ENCODE data around the gene SORCS1. TPM values are rescaled to one million over a fixed set of nuclear protein-coding genes. Genes with fewer than 3 reads are reported as not detected.
A peak's percentile ranks its signal among the peaks of the same experiment; 100 is the strongest.

SORCS1 gene
- total and polyA plus RNA-seq, 2 donors from 2014 or later: 0.76 to 2.4 TPM

GRCh38 chr10:106727170-106727569, 437.3 kb downstream of the SORCS1 start:
- Histone ChIP-seq H3K27me3 (ENCODE audit: control insufficient read depth, insufficient read depth, low read length) (no peaks in the 10 kb centered on the region), H3K9ac (ENCODE audit: low read length in 3 of 3) (no peak overlapping the region), H3K4me1 (ENCODE audit: control insufficient read depth in 2 of 3, insufficient read depth in 2 of 3, low read depth in 1 of 3, low read length in 3 of 3) (no peaks in the 10 kb centered on the region), H3K27ac (ENCODE audit: low read depth in 2 of 2, low read length in 2 of 2) (no peak overlapping the region), H3K4me3 (ENCODE audit: low read length in 3 of 3) (no peak overlapping the region), H3K36me3 (ENCODE audit: control insufficient read depth in 2 of 3, insufficient read depth in 3 of 3, low read length in 3 of 3) (no peaks in the 10 kb centered on the region), H3K9me3 (ENCODE audit: control insufficient read depth in 2 of 3, insufficient read depth in 1 of 3, low read length in 3 of 3) (no peaks in the 10 kb centered on the region)
- DNase-seq (no peak), FAIRE-seq (no peak)
- TF ChIP-seq, protein P1, sequence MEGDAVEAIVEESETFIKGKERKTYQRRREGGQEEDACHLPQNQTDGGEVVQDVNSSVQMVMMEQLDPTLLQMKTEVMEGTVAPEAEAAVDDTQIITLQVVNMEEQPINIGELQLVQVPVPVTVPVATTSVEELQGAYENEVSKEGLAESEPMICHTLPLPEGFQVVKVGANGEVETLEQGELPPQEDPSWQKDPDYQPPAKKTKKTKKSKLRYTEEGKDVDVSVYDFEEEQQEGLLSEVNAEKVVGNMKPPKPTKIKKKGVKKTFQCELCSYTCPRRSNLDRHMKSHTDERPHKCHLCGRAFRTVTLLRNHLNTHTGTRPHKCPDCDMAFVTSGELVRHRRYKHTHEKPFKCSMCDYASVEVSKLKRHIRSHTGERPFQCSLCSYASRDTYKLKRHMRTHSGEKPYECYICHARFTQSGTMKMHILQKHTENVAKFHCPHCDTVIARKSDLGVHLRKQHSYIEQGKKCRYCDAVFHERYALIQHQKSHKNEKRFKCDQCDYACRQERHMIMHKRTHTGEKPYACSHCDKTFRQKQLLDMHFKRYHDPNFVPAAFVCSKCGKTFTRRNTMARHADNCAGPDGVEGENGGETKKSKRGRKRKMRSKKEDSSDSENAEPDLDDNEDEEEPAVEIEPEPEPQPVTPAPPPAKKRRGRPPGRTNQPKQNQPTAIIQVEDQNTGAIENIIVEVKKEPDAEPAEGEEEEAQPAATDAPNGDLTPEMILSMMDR (IDR thresholded peaks at IDR 0.05; ENCODE audit: borderline replicate concordance, extremely low read depth, insufficient read depth): no peak
- intact Hi-C loops (cut with DNase I): no loop called here

GRCh38 chr10:106722524-106722923, 442.0 kb downstream of the SORCS1 start:
- DNase-seq (peak in 2 of 5 donors; percentile 14 to 24), FAIRE-seq (no peak)
- H3K9me3 ChIP-seq (ENCODE audit: control insufficient read depth in 2 of 3, insufficient read depth in 1 of 3, low read length in 3 of 3): no peaks in the 10 kb centered on the region
- TF ChIP-seq, protein P1 (IDR thresholded peaks at IDR 0.05; ENCODE audit: borderline replicate concordance, extremely low read depth, insufficient read depth): no peak
- H3K9ac ChIP-seq (ENCODE audit: low read length in 3 of 3): no peak overlapping the region
- no peak overlapping the region for H3K27ac ChIP-seq (ENCODE audit: low read depth in 2 of 2, low read length in 2 of 2)
- H3K4me3 ChIP-seq (ENCODE audit: low read length in 3 of 3): no peak overlapping the region
- H3K36me3 ChIP-seq (ENCODE audit: control insufficient read depth in 2 of 3, insufficient read depth in 3 of 3, low read length in 3 of 3): no peaks in the 10 kb centered on the region
- H3K27me3 ChIP-seq (ENCODE audit: control insufficient read depth, insufficient read depth, low read length): no peaks in the 10 kb centered on the region
- H3K4me1 ChIP-seq (ENCODE audit: control insufficient read depth in 2 of 3, insufficient read depth in 2 of 3, low read depth in 1 of 3, low read length in 3 of 3): no peaks in the 10 kb centered on the region
- intact Hi-C loops (cut with DNase I): no loop called here

GRCh38 chr10:106720683-106721082, 443.8 kb downstream of the SORCS1 start:
- TF ChIP-seq, protein P1 (IDR thresholded peaks at IDR 0.05; ENCODE audit: borderline replicate concordance, extremely low read depth, insufficient read depth): no peak
- no peak for DNase-seq
- FAIRE-seq: no peak
- Histone ChIP-seq H3K27me3 (ENCODE audit: control insufficient read depth, insufficient read depth, low read length) (no peaks in the 10 kb centered on the region), H3K9me3 (ENCODE audit: control insufficient read depth in 2 of 3, insufficient read depth in 1 of 3, low read length in 3 of 3) (no peaks in the 10 kb centered on the region), H3K4me1 (ENCODE audit: control insufficient read depth in 2 of 3, insufficient read depth in 2 of 3, low read depth in 1 of 3, low read length in 3 of 3) (no peaks in the 10 kb centered on the region), H3K27ac (ENCODE audit: low read depth in 2 of 2, low read length in 2 of 2) (no peak overlapping the region), H3K36me3 (ENCODE audit: control insufficient read depth in 2 of 3, insufficient read depth in 3 of 3, low read length in 3 of 3) (no peaks in the 10 kb centered on the region), H3K4me3 (ENCODE audit: low read length in 3 of 3) (no peak overlapping the region), H3K9ac (ENCODE audit: low read length in 3 of 3) (no peak overlapping the region)
- intact Hi-C loops (cut with DNase I): no loop called here

DNA sequence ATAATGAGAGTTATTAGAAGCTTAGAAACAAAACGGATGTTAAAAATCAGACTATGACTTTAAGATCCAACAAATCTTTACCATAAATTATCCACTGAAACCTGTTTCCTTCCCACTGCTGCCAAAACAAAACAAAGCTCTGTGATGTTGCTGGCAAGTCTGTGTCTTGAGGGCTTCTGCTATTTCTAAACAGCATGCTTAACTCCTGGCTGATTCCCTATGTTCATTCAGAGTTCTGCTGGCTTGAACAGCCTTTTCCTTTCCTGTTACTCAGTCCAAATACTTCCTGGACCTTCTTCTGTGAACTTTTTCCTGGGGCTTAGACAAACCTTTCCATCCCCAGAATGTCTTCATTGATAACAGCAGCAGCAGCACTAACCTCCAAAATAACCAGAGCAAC, 448.1 kb downstream of the SORCS1 start:
- Histone ChIP-seq H3K27ac (ENCODE audit: low read depth in 2 of 2, low read length in 2 of 2) (no peak overlapping the region), H3K4me3 (ENCODE audit: low read length in 3 of 3) (no peak overlapping the region), H3K27me3 (ENCODE audit: control insufficient read depth, insufficient read depth, low read length) (no peaks in the 10 kb centered on the region), H3K4me1 (ENCODE audit: control insufficient read depth in 2 of 3, insufficient read depth in 2 of 3, low read depth in 1 of 3, low read length in 3 of 3) (no peaks in the 10 kb centered on the region), H3K9me3 (ENCODE audit: control insufficient read depth in 2 of 3, insufficient read depth in 1 of 3, low read length in 3 of 3) (no peaks in the 10 kb centered on the region), H3K9ac (ENCODE audit: low read length in 3 of 3) (no peak overlapping the region), H3K36me3 (ENCODE audit: control insufficient read depth in 2 of 3, insufficient read depth in 3 of 3, low read length in 3 of 3) (no peaks in the 10 kb centered on the region)
- intact Hi-C loops (cut with DNase I): no loop called here
- TF ChIP-seq, protein P1 (IDR thresholded peaks at IDR 0.05; ENCODE audit: borderline replicate concordance, extremely low read depth, insufficient read depth): no peak
- DNase-seq (peak in 2 of 5 donors; percentile 10 to 62), FAIRE-seq (no peak)
